LNCaP clone FGC (cell line): Measurements from ENCODE around the gene LDLRAD4.

Experiments
- DNase-seq: peaks from one replicate; pipeline ENCODE4 v3.0.0-alpha.2; 2011; ENCODE audit warnings: low read depth
- H3K4me3 ChIP-seq: 2 replicates; pipeline ENCODE4 v1.5.1; 2011; ENCODE audit warnings: mild to moderate bottlenecking, low read depth, low read length, control low read depth
- CTCF ChIP-seq: IDR thresholded peaks from 2 replicates; pipeline ENCODE4 v1.5.1; 2012; ENCODE audit warnings: mild to moderate bottlenecking; ENCODE audit not compliant: control insufficient read depth, insufficient read depth; ENCODE audit errors: extremely low read depth

Gene LDLRAD4

GRCh38 chr18:13653746-13654433 lies 435.3 kb downstream of the LDLRAD4 start:
- no peak for DNase-seq
- no peak overlapping the region for H3K4me3 ChIP-seq
- no peak for TF ChIP-seq CTCF

- no peak overlapping the region for H3K4me3 ChIP-seq
- no peak for TF ChIP-seq CTCF
- DNase-seq, result no peak
Observed at GRCh38 chr18:13657974-13658373, 439.4 kb downstream of the LDLRAD4 start.

- no peak for DNase-seq
- H3K4me3 ChIP-seq, result no peak overlapping the region
- TF ChIP-seq CTCF, result no peak
Observed at GRCh38 chr18:13658436-13659204, 440.1 kb downstream of the LDLRAD4 start.

DNA sequence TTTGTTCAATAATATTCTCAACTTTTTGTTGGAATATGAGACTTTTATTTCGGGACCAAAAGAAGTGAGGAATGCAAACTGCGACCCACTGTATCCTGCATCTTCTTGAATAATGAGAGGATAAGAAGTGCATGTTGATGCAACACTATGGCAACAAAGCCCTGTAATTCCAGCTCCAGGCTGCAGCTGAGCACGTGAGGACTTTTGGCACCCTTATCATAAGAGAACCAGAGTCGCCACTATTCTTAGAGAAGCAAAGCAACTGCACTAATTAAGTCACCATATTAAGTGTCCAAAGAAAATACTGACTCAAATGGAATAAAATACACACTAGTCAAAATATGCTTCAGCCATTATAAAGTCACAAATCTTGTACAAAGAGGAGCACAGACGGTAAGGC lies 441.9 kb downstream of the LDLRAD4 start:
- no peak for TF ChIP-seq CTCF
- H3K4me3 ChIP-seq, result no peak overlapping the region
- DNase-seq, result no peak

GRCh38 chr18:13661051-13661778 lies 442.7 kb downstream of the LDLRAD4 start:
- no peak overlapping the region for H3K4me3 ChIP-seq
- DNase-seq, result no peak
- no peak for TF ChIP-seq CTCF

- no peak overlapping the region for H3K4me3 ChIP-seq
- DNase-seq, result no peak
- TF ChIP-seq CTCF, result no peak
Observed at GRCh38 chr18:13661779-13662256, 443.3 kb downstream of the LDLRAD4 start.
